ENCODE results near the gene CD3D. TPM values are rescaled to one million over a fixed set of nuclear protein-coding genes. Genes with fewer than 3 reads are reported as not detected.

The CD3D gene
- total RNA-seq, 4 donors from 2014 or later = 1.1 TPM; not detected in 3

DNA sequence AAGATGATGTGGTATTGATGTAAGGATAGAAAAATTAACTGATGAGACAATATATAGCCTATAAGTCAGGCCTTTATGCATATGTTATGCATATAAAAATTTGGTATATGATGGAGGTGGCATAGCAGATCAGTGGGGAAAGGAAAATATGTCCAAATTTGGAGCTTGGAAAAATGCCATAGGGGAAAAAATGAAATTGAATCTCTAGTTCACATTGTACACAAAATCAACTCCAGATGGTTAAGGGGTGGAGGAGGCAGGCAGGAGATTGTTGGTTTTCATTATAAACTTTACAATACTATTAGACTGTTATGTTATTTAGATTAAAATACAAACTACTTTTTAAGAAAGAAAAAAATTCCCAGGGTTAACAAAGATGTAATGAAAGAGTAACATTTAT, 53.1 kb downstream of the CD3D start:
- Histone ChIP-seq H3K4me1 (no peaks in the 10 kb centered on the region), H3K9me3 (no peaks in the 10 kb centered on the region), H3K36me3 (no peaks in the 10 kb centered on the region), H3K27ac (no peak overlapping the region), H3K27me3 (peaks cover 0 to 4% of the 10 kb centered on the region in 2 donors), H3K4me3 (no peak overlapping the region)
- DNase-seq (ENCODE audit: low spot score in 2 of 2) = no peak
- TF ChIP-seq, protein P1, sequence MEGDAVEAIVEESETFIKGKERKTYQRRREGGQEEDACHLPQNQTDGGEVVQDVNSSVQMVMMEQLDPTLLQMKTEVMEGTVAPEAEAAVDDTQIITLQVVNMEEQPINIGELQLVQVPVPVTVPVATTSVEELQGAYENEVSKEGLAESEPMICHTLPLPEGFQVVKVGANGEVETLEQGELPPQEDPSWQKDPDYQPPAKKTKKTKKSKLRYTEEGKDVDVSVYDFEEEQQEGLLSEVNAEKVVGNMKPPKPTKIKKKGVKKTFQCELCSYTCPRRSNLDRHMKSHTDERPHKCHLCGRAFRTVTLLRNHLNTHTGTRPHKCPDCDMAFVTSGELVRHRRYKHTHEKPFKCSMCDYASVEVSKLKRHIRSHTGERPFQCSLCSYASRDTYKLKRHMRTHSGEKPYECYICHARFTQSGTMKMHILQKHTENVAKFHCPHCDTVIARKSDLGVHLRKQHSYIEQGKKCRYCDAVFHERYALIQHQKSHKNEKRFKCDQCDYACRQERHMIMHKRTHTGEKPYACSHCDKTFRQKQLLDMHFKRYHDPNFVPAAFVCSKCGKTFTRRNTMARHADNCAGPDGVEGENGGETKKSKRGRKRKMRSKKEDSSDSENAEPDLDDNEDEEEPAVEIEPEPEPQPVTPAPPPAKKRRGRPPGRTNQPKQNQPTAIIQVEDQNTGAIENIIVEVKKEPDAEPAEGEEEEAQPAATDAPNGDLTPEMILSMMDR (IDR thresholded peaks at IDR 0.05) = no peak
- TF ChIP-seq EP300 (IDR thresholded peaks at IDR 0.05) (no peak), POLR2A (IDR thresholded peaks at IDR 0.05) (no peak)

Small RNA genes lying within 50 kb of the gene (small RNA-seq; reads per million reads assigned to genes)
- gene AP001582.1 = not detected

Other genes starting within 250 kb of the CD3D start
- gene SCN4B, start 189.9 kb downstream of the CD3D start, total RNA-seq = 1 to 10 TPM in 2 of 4 donors, under 1 TPM in 2; 0.66 to 4.1 (median 1.1) TPM
- 1 to 10 TPM in 1 of 4 donors, under 1 TPM in 2, not detected in 1; 0.78 to 1.3 (median 0.87) TPM for gene SCN2B, start 166.1 kb downstream of the CD3D start, total RNA-seq
- 1 to 10 TPM in 3 of 4 donors, under 1 TPM in 1; 0.60 to 4.5 (median 3.9) TPM for gene JAML, start 117.7 kb downstream of the CD3D start, total RNA-seq
- 1 to 10 TPM in 3 of 4 donors, under 1 TPM in 1; 0.87 to 3.1 (median 1.9) TPM for gene MPZL3, start 90.3 kb downstream of the CD3D start, total RNA-seq
- gene MPZL2, start 78.4 kb downstream of the CD3D start, total RNA-seq = 10 to 100 TPM in 3 of 4 donors, 1 to 10 TPM in 1; 6.7 to 53.7 (median 27.0) TPM
- 1 to 10 TPM in 1 of 4 donors, under 1 TPM in 2, not detected in 1; 0.78 to 3.6 (median 0.90) TPM for gene CD3E, start 38.0 kb downstream of the CD3D start, total RNA-seq
- 1 to 10 TPM in 2 of 4 donors, under 1 TPM in 1, not detected in 1; 0.44 to 1.5 (median 1.4) TPM for gene CD3G, start 1.6 kb upstream of the CD3D start, total RNA-seq
- gene UBE4A, start 16.9 kb upstream of the CD3D start, total RNA-seq = 10 to 100 TPM; 38.4 to 48.5 (median 41.4) TPM
- 10 to 100 TPM; 22.4 to 51.5 (median 34.4) TPM for gene ATP5MG, start 58.9 kb upstream of the CD3D start, total RNA-seq
- 100 to 1,000 TPM in 1 of 4 donors, 10 to 100 TPM in 3; 78.6 to 101 (median 86.8) TPM for gene KMT2A, start 93.8 kb upstream of the CD3D start, total RNA-seq
- gene TTC36, start 184.8 kb upstream of the CD3D start, total RNA-seq = 1 to 10 TPM; 2.7 to 9.0 (median 5.1) TPM
- gene TMEM25, start 188.5 kb upstream of the CD3D start, total RNA-seq = 10 to 100 TPM; 12.6 to 25.6 (median 20.7) TPM
- 10 to 100 TPM; 30.3 to 44.4 (median 35.4) TPM for gene IFT46, start 223.2 kb upstream of the CD3D start, total RNA-seq
- 10 to 100 TPM; 74.3 to 94.8 (median 88.5) TPM for gene ARCN1, start 229.7 kb upstream of the CD3D start, total RNA-seq